MCF 10A (cell line): ENCODE results near the gene SNRPD3. TPM values are rescaled to one million over a fixed set of nuclear protein-coding genes. Genes with fewer than 3 reads are reported as not detected.
A peak's percentile ranks its signal among the peaks of the same experiment; 100 is the strongest.

Source experiments
- BruUV-seq: library from RNA; stranded (reverse); fragments of 400-500 nt; replicated peaks from 2 replicates; lab custom pipeline; 2021; lab: Mats Ljungman, UMichigan
- CTCF ChIA-PET: fragments of 300-600 bp; sonication (Branson Sonifier 250); formaldehyde crosslinking; extraction: SDS; loops from one replicate; lab custom pipeline; 2021; ENCODE audit warnings: antibody characterized with exemption, inconsistent platforms; lab: Yijun Ruan, JAX
- POLR2A ChIA-PET: fragments of 300-600, 350-650 bp; sonication (Branson Sonifier 250); formaldehyde crosslinking; extraction: SDS; loops from one replicate; lab custom pipeline; 2020; ENCODE audit warnings: antibody characterized with exemption, inconsistent platforms; lab: Yijun Ruan, JAX
- DNase-seq: peaks from one replicate; pipeline ENCODE4 v3.0.0-alpha.2; 2018; ENCODE audit not compliant: unreplicated experiment
- H3K27ac Mint-ChIP-seq: one replicate; pipeline ENCODE4 v1.8.0; 2022; ENCODE audit warnings: mild to moderate bottlenecking, low read depth, mixed read lengths; ENCODE audit not compliant: unreplicated experiment
- H3K27me3 Mint-ChIP-seq: one replicate; pipeline ENCODE4 v1.8.0; 2022; ENCODE audit warnings: mixed read lengths; ENCODE audit not compliant: insufficient read depth, unreplicated experiment
- H3K36me3 Mint-ChIP-seq: one replicate; pipeline ENCODE4 v1.8.0; 2022; ENCODE audit warnings: mild to moderate bottlenecking, moderate library complexity, mixed read lengths; ENCODE audit not compliant: insufficient read depth, unreplicated experiment
- H3K4me1 Mint-ChIP-seq: one replicate; pipeline ENCODE4 v1.8.0; 2022; ENCODE audit warnings: mixed read lengths; ENCODE audit not compliant: insufficient read depth, unreplicated experiment
- H3K4me3 Mint-ChIP-seq: one replicate; pipeline ENCODE4 v1.8.0; 2022; ENCODE audit warnings: mild to moderate bottlenecking, moderate library complexity, mixed read lengths; ENCODE audit not compliant: unreplicated experiment
- H3K9me3 Mint-ChIP-seq: one replicate; pipeline ENCODE4 v1.8.0; 2022; ENCODE audit warnings: mixed read lengths; ENCODE audit not compliant: unreplicated experiment
- intact Hi-C: fragments of 100-400 bp; cut with micrococcal nuclease; formaldehyde crosslinking; loops from 2 replicates; pipeline ENCODE4 v1.14.1; 2022
- total RNA-seq: library from RNA; stranded (reverse); gene quantifications from 2 replicates; pipeline ENCODE4 v1.2.3, GENCODE V29; 2022
- TF ChIP-seq, protein P1 (sequence below): fragments of 200-600 bp; IDR thresholded peaks from one replicate; pipeline ENCODE4 v1.8.0; 2022; ENCODE audit warnings: antibody characterized with exemption, mild to moderate bottlenecking; ENCODE audit not compliant: unreplicated experiment

Gene SNRPD3
- total RNA-seq, 1 experiment from 2014 or later: 94.6 TPM

GRCh38 chr22:24567668-24568067 is 11.9 kb downstream of the SNRPD3 start:
- Mint-ChIP-seq H3K36me3 (peaks cover 84% of the 10 kb centered on the region), H3K9me3 (no peaks in the 10 kb centered on the region), H3K4me3 (no peak overlapping the region), H3K4me1 (peaks cover 11% of the 10 kb centered on the region), H3K27me3 (no peaks in the 10 kb centered on the region), H3K27ac (no peak overlapping the region)
- POLR2A ChIA-PET: interaction anchor here (4.3 kb wide), 1 partner anchor 13 kb away, joined by 24 read pairs; the partner anchor contains the start of gene GUCD1
- BruUV-seq: no TSS peak
- intact Hi-C loops: no loop called here
- TF ChIP-seq, protein P1, sequence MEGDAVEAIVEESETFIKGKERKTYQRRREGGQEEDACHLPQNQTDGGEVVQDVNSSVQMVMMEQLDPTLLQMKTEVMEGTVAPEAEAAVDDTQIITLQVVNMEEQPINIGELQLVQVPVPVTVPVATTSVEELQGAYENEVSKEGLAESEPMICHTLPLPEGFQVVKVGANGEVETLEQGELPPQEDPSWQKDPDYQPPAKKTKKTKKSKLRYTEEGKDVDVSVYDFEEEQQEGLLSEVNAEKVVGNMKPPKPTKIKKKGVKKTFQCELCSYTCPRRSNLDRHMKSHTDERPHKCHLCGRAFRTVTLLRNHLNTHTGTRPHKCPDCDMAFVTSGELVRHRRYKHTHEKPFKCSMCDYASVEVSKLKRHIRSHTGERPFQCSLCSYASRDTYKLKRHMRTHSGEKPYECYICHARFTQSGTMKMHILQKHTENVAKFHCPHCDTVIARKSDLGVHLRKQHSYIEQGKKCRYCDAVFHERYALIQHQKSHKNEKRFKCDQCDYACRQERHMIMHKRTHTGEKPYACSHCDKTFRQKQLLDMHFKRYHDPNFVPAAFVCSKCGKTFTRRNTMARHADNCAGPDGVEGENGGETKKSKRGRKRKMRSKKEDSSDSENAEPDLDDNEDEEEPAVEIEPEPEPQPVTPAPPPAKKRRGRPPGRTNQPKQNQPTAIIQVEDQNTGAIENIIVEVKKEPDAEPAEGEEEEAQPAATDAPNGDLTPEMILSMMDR: no peak
- CTCF ChIA-PET: interaction anchor here (0.9 to 1.7 kb wide), 3 partner anchors 10 to 282 kb away, joined by 3 to 5 read pairs (median 3); no protein-coding TSS in a partner anchor
- no peak for DNase-seq

DNA sequence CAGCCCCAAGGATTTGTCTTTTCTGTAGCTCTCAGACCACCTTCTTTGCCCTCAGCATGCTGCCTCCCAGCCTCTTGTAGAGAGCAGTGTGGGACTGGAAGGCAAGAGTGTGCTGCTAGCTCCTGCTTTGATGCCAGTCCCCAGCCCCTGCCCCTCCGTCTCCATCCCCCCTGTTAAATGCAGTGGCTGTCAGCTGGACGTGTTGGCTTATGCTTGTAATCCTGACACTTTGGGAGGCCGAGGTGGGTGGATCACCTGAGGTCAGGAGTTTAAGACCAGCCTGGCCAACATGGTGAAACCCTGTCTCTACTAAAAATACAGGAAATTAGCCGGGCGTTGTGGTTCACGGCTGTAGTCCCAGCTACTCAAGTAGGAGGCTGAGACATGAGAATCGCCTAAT is 15.5 kb downstream of the SNRPD3 start:
- intact Hi-C loops: no loop called here
- ChIA-PET CTCF (no interaction called here), POLR2A (no interaction called here)
- Mint-ChIP-seq H3K4me3 (no peak overlapping the region), H3K36me3 (peaks cover 92% of the 10 kb centered on the region), H3K4me1 (no peaks in the 10 kb centered on the region), H3K27ac (no peak overlapping the region), H3K27me3 (no peaks in the 10 kb centered on the region), H3K9me3 (no peaks in the 10 kb centered on the region)
- TF ChIP-seq, protein P1: no peak
- no TSS peak for BruUV-seq
- DNase-seq: no peak

DNA sequence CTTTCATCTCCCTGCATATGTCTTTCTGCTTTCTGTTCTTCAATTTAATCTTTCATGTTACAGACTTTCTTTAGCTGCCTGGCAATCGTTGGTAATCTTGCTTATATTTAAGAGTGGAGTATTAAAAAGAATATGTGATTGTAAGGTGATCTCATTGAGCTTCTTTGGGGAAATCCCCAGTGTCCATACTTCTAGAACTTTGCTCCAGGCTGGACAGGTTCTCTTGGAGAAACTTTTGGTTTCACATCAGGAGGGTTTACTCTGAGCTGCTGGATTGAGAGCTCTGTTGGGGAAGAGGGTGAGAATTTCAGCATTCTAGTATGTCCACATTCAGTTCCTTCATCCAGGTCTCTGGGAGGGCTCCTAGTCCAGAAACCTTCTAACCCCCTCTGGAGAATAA is 21.0 kb downstream of the SNRPD3 start:
- H3K9me3 Mint-ChIP-seq: no peaks in the 10 kb centered on the region
- H3K4me1 Mint-ChIP-seq: peaks cover 17% of the 10 kb centered on the region
- H3K27ac Mint-ChIP-seq: no peak overlapping the region
- no peaks in the 10 kb centered on the region for H3K27me3 Mint-ChIP-seq
- DNase-seq: no peak
- H3K36me3 Mint-ChIP-seq: peaks cover 69% of the 10 kb centered on the region
- H3K4me3 Mint-ChIP-seq: no peak overlapping the region
- intact Hi-C loops: no loop called here
- no TSS peak for BruUV-seq
- ChIA-PET POLR2A (interaction anchor here (0.7 to 2.1 kb wide), 2 partner anchors 12 to 21 kb away, joined by 5 to 13 read pairs; partner anchors contain the start of genes GUCD1 and SNRPD3), CTCF (interaction anchor here (0.6 to 1.5 kb wide), 2 partner anchors 10 to 651 kb away, joined by 3 read pairs; no protein-coding TSS in a partner anchor)
- TF ChIP-seq, protein P1: no peak

DNA sequence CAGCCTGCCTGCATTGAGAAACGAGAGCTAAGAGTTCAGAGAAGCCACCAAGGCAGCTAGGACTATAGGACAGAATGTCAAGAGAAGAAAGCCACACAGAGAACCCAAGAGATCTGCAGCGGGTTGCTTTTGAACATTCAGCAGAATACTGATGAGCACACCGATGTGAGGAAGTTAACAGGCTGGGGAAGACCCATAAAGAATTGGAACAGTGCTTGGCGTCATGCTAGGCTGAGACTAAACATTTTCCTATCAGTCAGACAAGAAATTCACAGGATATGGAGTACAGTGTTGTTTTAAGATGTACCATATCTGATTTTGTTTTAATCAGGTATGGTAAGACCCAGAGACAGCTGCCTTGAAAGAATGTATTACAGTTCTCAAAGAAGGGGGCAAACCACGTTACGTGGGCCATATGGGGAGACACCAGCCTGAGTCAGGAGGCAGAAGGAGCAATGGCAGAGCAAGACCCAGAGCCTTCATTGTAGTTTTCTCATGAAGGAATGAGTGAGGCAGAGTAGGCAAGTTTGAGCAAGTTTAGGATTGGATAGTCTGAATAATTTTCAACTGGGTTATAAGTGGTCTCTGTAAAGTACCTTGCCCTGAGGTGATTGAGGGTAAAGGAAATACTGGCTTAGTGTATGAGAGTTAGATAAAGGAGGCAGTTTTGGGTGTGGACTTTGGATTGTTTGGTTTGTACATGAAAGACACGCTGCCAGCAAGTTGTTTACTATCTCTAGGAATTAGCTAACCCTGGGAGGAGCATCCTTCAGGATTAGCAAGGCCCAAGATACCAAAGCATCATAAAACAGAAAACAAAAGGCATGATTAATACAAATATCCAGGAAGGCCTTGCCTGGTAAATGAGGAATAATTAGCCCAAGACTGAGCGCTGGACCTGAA is 22.8 kb downstream of the SNRPD3 start:
- DNase-seq: no peak
- TF ChIP-seq, protein P1: no peak
- intact Hi-C loops: no loop called here
- no TSS peak for BruUV-seq
- Mint-ChIP-seq H3K4me3 (no peak overlapping the region), H3K4me1 (peaks cover 17% of the 10 kb centered on the region), H3K36me3 (peaks cover 51% of the 10 kb centered on the region), H3K9me3 (no peaks in the 10 kb centered on the region), H3K27me3 (no peaks in the 10 kb centered on the region), H3K27ac (peak overlapping the region; percentile 87)
- CTCF ChIA-PET: interaction anchor here (0.6 kb wide), 1 partner anchor 220 kb away, joined by 4 read pairs; no protein-coding TSS in a partner anchor
- POLR2A ChIA-PET: interaction anchor here (0.6 to 2.7 kb wide), 6 partner anchors 15 to 316 kb away, joined by 3 to 31 read pairs (median 4); partner anchors contain the start of genes GUCD1 and SNRPD3
